ENCODE results near the gene IL3.

GRCh38 chr5:132044207-132044606, 16.2 kb upstream of the IL3 start:
- TF ChIP-seq CTCF (IDR thresholded peaks at IDR 0.05): no peak
- no peak for TF ChIP-seq POLR2A (IDR thresholded peaks at IDR 0.05)
